Activated T-helper 1 cell treated with anti-CD3 and anti-CD28 coated beads, Interleukin-12 subunit alpha, Interleukin-12 subunit beta, Interleukin-2, Interleukin-4 antibody, amounts not matched to agents 30 ng/mL and 10 ng/mL and 1 ng/mL, durations not matched to agents 14 hours and 24 hours and 36 hours (primary cell): ENCODE data around the gene C10orf105. TPM values are rescaled to one million over a fixed set of nuclear protein-coding genes. Genes with fewer than 3 reads are reported as not detected.

Source experiments
- total RNA-seq: library from RNA; stranded (reverse); gene quantifications from 2 replicates; pipeline ENCODE4 v1.2.3, GENCODE V29; 2022

C10orf105 gene
- total RNA-seq, 1 donor from 2014 or later, result 0.18 TPM

Other genes starting within 250 kb of the C10orf105 start
- 114 and 115 TPM in 2 replicates for gene VSIR, start 53.7 kb upstream of the C10orf105 start, total RNA-seq
- 117 and 122 TPM in 2 replicates for gene PSAP, start 131.5 kb upstream of the C10orf105 start, total RNA-seq
- gene CHST3, start 244.6 kb upstream of the C10orf105 start, total RNA-seq, result 0.16 and 0.22 TPM in 2 replicates